WTC11 (cell line): ENCODE measurements around the gene EOLA1. TPM values are rescaled to one million over a fixed set of nuclear protein-coding genes. Genes with fewer than 3 reads are reported as not detected.
"Not testable (repeated sequence)": the region's sequence is repeated elsewhere in the genome, so short reads cannot be mapped to it uniquely, and the experiment has no call there.

ENCODE experiments used
- ATAC-seq: fragments of 200-7000 bp; cut with Tn5 transposase; 2 replicates; pipeline ENCODE4 v1.10.0; 2021; ENCODE audit warnings: mild to moderate bottlenecking, moderate library complexity
- CTCF ChIA-PET: fragments of 300-600 bp; sonication (Branson Sonifier 250); formaldehyde crosslinking; loops from one replicate; lab custom pipeline; 2021; ENCODE audit warnings: antibody characterized with exemption; lab: Charles Lee
- POLR2A ChIA-PET: fragments of 350-600 bp; sonication (Branson Sonifier 250); formaldehyde crosslinking; loops from one replicate; lab custom pipeline; 2021; ENCODE audit warnings: antibody characterized with exemption; lab: Charles Lee
- DNase-seq: peaks from one replicate; pipeline ENCODE4 v3.0.0; 2021; ENCODE audit warnings: low spot score
- H3K27ac Mint-ChIP-seq: 2 replicates; pipeline ENCODE4 v1.8.0; 2021; ENCODE audit warnings: mixed read lengths
- H3K27me3 Mint-ChIP-seq: 2 replicates; pipeline ENCODE4 v1.8.0; 2021; ENCODE audit warnings: low read depth, mild to moderate bottlenecking, moderate library complexity, mixed read lengths
- H3K36me3 Mint-ChIP-seq: 2 replicates; pipeline ENCODE4 v1.8.0; 2021; ENCODE audit warnings: mixed read lengths
- H3K4me1 Mint-ChIP-seq: 2 replicates; pipeline ENCODE4 v1.8.0; 2022; ENCODE audit warnings: mixed read lengths
- H3K4me3 Mint-ChIP-seq: 2 replicates; pipeline ENCODE4 v1.8.0; 2021; ENCODE audit warnings: mild to moderate bottlenecking, moderate library complexity, mixed read lengths
- H3K9me3 Mint-ChIP-seq: 2 replicates; pipeline ENCODE4 v1.8.0; 2021; ENCODE audit warnings: mixed read lengths
- CBFB ChIP-seq: sonication (generic); formaldehyde crosslinking; IDR thresholded peaks from 2 replicates; pipeline ENCODE4 v1.8.1; 2022; ENCODE audit warnings: mild to moderate bottlenecking, low read depth, missing genetic modification reagents
- CREM ChIP-seq: sonication (generic); formaldehyde crosslinking; IDR thresholded peaks from 2 replicates; pipeline ENCODE4 v1.8.1; 2022; ENCODE audit warnings: mild to moderate bottlenecking, missing genetic modification reagents, moderate library complexity
- ESRRA ChIP-seq: sonication (generic); formaldehyde crosslinking; IDR thresholded peaks from 2 replicates; pipeline ENCODE4 v1.8.1; 2022; ENCODE audit warnings: mild to moderate bottlenecking, missing genetic modification reagents, borderline replicate concordance
- FOXP1 ChIP-seq: sonication (generic); formaldehyde crosslinking; IDR thresholded peaks from 2 replicates; pipeline ENCODE4 v1.8.0; 2022; ENCODE audit warnings: missing genetic modification reagents, mild to moderate bottlenecking, moderate library complexity, borderline replicate concordance
- GTF2I ChIP-seq: fragments of 250-450 bp; sonication (Bioruptor Pico); conservative IDR thresholded peaks from 2 replicates; pipeline ENCODE4 v1.4.0; 2021; ENCODE audit warnings: mild to moderate bottlenecking
- JAZF1 ChIP-seq: fragments of 250-450 bp; sonication (Bioruptor Pico); IDR thresholded peaks from 2 replicates; pipeline ENCODE4 v1.9.0; 2021; ENCODE audit warnings: moderate library complexity, mild to moderate bottlenecking, inconsistent platforms
- JUN ChIP-seq: sonication (generic); formaldehyde crosslinking; IDR thresholded peaks from 2 replicates; pipeline ENCODE4 v1.8.0; 2023; ENCODE audit warnings: mild to moderate bottlenecking, missing genetic modification reagents
- MLX ChIP-seq: sonication (generic); formaldehyde crosslinking; IDR thresholded peaks from 2 replicates; pipeline ENCODE4 v1.8.1; 2023; ENCODE audit warnings: mild to moderate bottlenecking, missing genetic modification reagents, moderate library complexity
- MXD4 ChIP-seq: fragments of 250-450 bp; sonication (Bioruptor Pico); IDR thresholded peaks from 2 replicates; pipeline ENCODE4 v1.8.0; 2021; ENCODE audit warnings: mild to moderate bottlenecking, moderate library complexity, borderline replicate concordance
- NR2C2 ChIP-seq: sonication (generic); formaldehyde crosslinking; IDR thresholded peaks from 2 replicates; pipeline ENCODE4 v1.8.0; 2022; ENCODE audit warnings: mild to moderate bottlenecking, missing genetic modification reagents
- PRRX2 ChIP-seq: fragments of 250-450 bp; sonication (Bioruptor Pico); IDR thresholded peaks from 2 replicates; pipeline ENCODE4 v1.8.0; 2021; ENCODE audit warnings: mild to moderate bottlenecking
- TP53 ChIP-seq: sonication (generic); formaldehyde crosslinking; IDR thresholded peaks from 2 replicates; pipeline ENCODE4 v1.8.1; 2023; ENCODE audit warnings: mild to moderate bottlenecking, missing genetic modification reagents
- USF1 ChIP-seq: sonication (generic); formaldehyde crosslinking; IDR thresholded peaks from 2 replicates; pipeline ENCODE4 v1.8.0; 2022; ENCODE audit warnings: mild to moderate bottlenecking, missing genetic modification reagents
- ZBTB43 ChIP-seq: sonication (generic); formaldehyde crosslinking; IDR thresholded peaks from 2 replicates; pipeline ENCODE4 v1.8.1; 2023; ENCODE audit warnings: mild to moderate bottlenecking, missing genetic modification reagents
- ZNF232 ChIP-seq: sonication (generic); formaldehyde crosslinking; IDR thresholded peaks from 2 replicates; pipeline ENCODE4 v1.8.0; 2022; ENCODE audit warnings: mild to moderate bottlenecking, missing genetic modification reagents
- ZNF425 ChIP-seq: fragments of 250-450 bp; sonication (Bioruptor Pico); conservative IDR thresholded peaks from 2 replicates; pipeline ENCODE4 v1.9.0; 2021; ENCODE audit warnings: mild to moderate bottlenecking
- ZNF671 ChIP-seq: fragments of 250-450 bp; sonication (Bioruptor Pico); IDR thresholded peaks from 2 replicates; pipeline ENCODE4 v1.8.0; 2021; ENCODE audit warnings: mild to moderate bottlenecking
- total RNA-seq: library from RNA; stranded (reverse); gene quantifications from 3 replicates; pipeline ENCODE4 v1.2.3, GENCODE V29; 2021

The EOLA1 gene
- total RNA-seq, 1 experiment from 2014 or later = 5.4 TPM

- ChIA-PET CTCF (no interaction called here), POLR2A (no interaction called here)
- Mint-ChIP-seq H3K36me3 (no peaks in the 10 kb centered on the region), H3K9me3 (no peaks in the 10 kb centered on the region), H3K4me1 (no peaks in the 10 kb centered on the region; the same call in 1 of the 2 replicates), H3K27ac (no peak overlapping the region), H3K4me3 (no peak overlapping the region)
- DNase-seq (no peak), ATAC-seq (no peak)
- TF ChIP-seq MXD4 (CRISPR knock-in tag) = no peak
- no peak for TF ChIP-seq ESRRA
- TF ChIP-seq CBFB (CRISPR knock-in tag) = no peak
- TF ChIP-seq JAZF1 (CRISPR knock-in tag) = no peak
- no peak for TF ChIP-seq FOXP1
- no peak for TF ChIP-seq CREM
- TF ChIP-seq TP53 (CRISPR knock-in tag) = no peak
- no peak for TF ChIP-seq NR2C2
- TF ChIP-seq ZNF425 = no peak
- TF ChIP-seq GTF2I (CRISPR knock-in tag) = no peak
- no peak for TF ChIP-seq ZNF671 (CRISPR knock-in tag)
- TF ChIP-seq MLX (CRISPR knock-in tag) = no peak
- no peak for TF ChIP-seq ZNF232 (CRISPR knock-in tag)
- TF ChIP-seq USF1 (CRISPR knock-in tag) = no peak
- no peak for TF ChIP-seq PRRX2 (CRISPR knock-in tag)
- no peak for TF ChIP-seq JUN (CRISPR knock-in tag)
- no peak for TF ChIP-seq ZBTB43 (CRISPR knock-in tag)
- TF ChIP-seq, all 79 proteins: peak for 0
- H3K27me3 Mint-ChIP-seq = no peaks in the 10 kb centered on the region; the same call in none of the 2 replicates
Measured at GRCh38 chrX:149572743-149573142, 31.9 kb downstream of the EOLA1 start.

- DNase-seq, H3K4me3 Mint-ChIP-seq, H3K27me3 Mint-ChIP-seq, H3K9me3 Mint-ChIP-seq, H3K4me1 Mint-ChIP-seq, ATAC-seq, H3K36me3 Mint-ChIP-seq, POLR2A ChIA-PET, CTCF ChIA-PET, H3K27ac Mint-ChIP-seq: not testable (repeated sequence)
Measured at GRCh38 chrX:149573456-149573855, 32.6 kb downstream of the EOLA1 start.

GRCh38 chrX:149585631-149586030, 44.8 kb downstream of the EOLA1 start:
- H3K27ac Mint-ChIP-seq, H3K36me3 Mint-ChIP-seq, H3K4me3 Mint-ChIP-seq, H3K4me1 Mint-ChIP-seq, ATAC-seq, DNase-seq, CTCF ChIA-PET, POLR2A ChIA-PET, H3K9me3 Mint-ChIP-seq, H3K27me3 Mint-ChIP-seq: not testable (repeated sequence)

GRCh38 chrX:149587359-149587758, 46.5 kb downstream of the EOLA1 start, which contains the start of gene MAGEA9B:
Gene MAGEA9B, minus strand, starts transcription at chrX:149587459. Its CDS starts 4,280 bp downstream, at chrX:149583179.
- POLR2A ChIA-PET, H3K36me3 Mint-ChIP-seq, H3K27ac Mint-ChIP-seq, DNase-seq, H3K9me3 Mint-ChIP-seq, CTCF ChIA-PET, H3K4me1 Mint-ChIP-seq, H3K4me3 Mint-ChIP-seq, H3K27me3 Mint-ChIP-seq: not testable (repeated sequence)
- 0 out of 2 replicates have a peak, but pooled peaks have one; percentile 26 for ATAC-seq

GRCh38 chrX:149590993-149591392, 50.2 kb downstream of the EOLA1 start:
- H3K36me3 Mint-ChIP-seq, H3K27ac Mint-ChIP-seq, DNase-seq, CTCF ChIA-PET, H3K4me3 Mint-ChIP-seq, H3K27me3 Mint-ChIP-seq, H3K4me1 Mint-ChIP-seq, POLR2A ChIA-PET, ATAC-seq, H3K9me3 Mint-ChIP-seq: not testable (repeated sequence)

GRCh38 chrX:149595214-149595613, 54.4 kb downstream of the EOLA1 start, which contains the start of gene HSFX2:
Gene HSFX2, minus strand, starts transcription at chrX:149595314. Its CDS starts 614 bp downstream, at chrX:149594700.
- H3K36me3 Mint-ChIP-seq, POLR2A ChIA-PET, H3K9me3 Mint-ChIP-seq, H3K27ac Mint-ChIP-seq, ATAC-seq, H3K27me3 Mint-ChIP-seq, CTCF ChIA-PET, H3K4me3 Mint-ChIP-seq, H3K4me1 Mint-ChIP-seq, DNase-seq: not testable (repeated sequence)

- H3K36me3 Mint-ChIP-seq, H3K4me3 Mint-ChIP-seq, CTCF ChIA-PET, DNase-seq, POLR2A ChIA-PET, H3K4me1 Mint-ChIP-seq, H3K9me3 Mint-ChIP-seq, ATAC-seq, H3K27ac Mint-ChIP-seq, H3K27me3 Mint-ChIP-seq: not testable (repeated sequence)
Measured at GRCh38 chrX:149595943-149596342, 55.1 kb downstream of the EOLA1 start.
